H1 (cell line): Measurements from ENCODE around the gene LRRC8D. TPM values are rescaled to one million over a fixed set of nuclear protein-coding genes. Genes with fewer than 3 reads are reported as not detected.

Source experiments
- GTF2F1 ChIP-seq: IDR thresholded peaks from 2 replicates; pipeline ENCODE4 v1.6.1; 2012; ENCODE audit warnings: low read depth, low read length, improper control_type of control experiment, borderline replicate concordance
- KDM5A ChIP-seq: fragments of 200-600 bp; IDR thresholded peaks from 2 replicates; pipeline ENCODE4 v1.7.1; 2012; ENCODE audit warnings: mild to moderate bottlenecking, low read length, inconsistent platforms, mixed read lengths
- POLR2AphosphoS5 ChIP-seq: IDR thresholded peaks from 2 replicates; pipeline ENCODE4 v1.6.1; 2011; ENCODE audit warnings: low read depth, low read length
- RFX5 ChIP-seq: IDR thresholded peaks from 2 replicates; pipeline ENCODE4 v1.6.1; 2011; ENCODE audit warnings: low read depth, low read length, improper control_type of control experiment, borderline replicate concordance
- ZNF274 ChIP-seq: IDR thresholded peaks from 2 replicates; pipeline ENCODE4 v1.7.0; 2012; ENCODE audit warnings: low read length, borderline replicate concordance; ENCODE audit errors: extremely low read depth
- polyA plus RNA-seq, 7 experiments: library from polyadenylated mRNA; depleted of rRNA in 3 of 7; stranded (reverse) in 5 of 7; unstranded in 2 of 7; fragments of >200 nt in 5 of 7; fragments of 200-250 nt in 2 of 7; gene quantifications; 1 replicate in 5 of 7; 2 replicates in 1 of 7; 4 replicates in 1 of 7; pipeline versions ENCODE4 v1.2.1 to v1.2.3, GENCODE V29; 2011 to 2013; ENCODE audit warnings: missing spikeins in 2 of 7, mixed read lengths in 2 of 7
- total RNA-seq: library from RNA; stranded (reverse); fragmentation: NEBNext Ultra II Directional; extraction: Animal tissue kit (Norgen Biotek cat#: 25700); gene quantifications from 2 replicates; pipeline ENCODE4 v1.2.1, GENCODE V29; 2021

LRRC8D gene
- total and polyA plus RNA-seq, 2 of the 8 experiments (the other 6 are each of a cell fraction or from before 2014, with no cell fraction given): 42.0 to 58.5 TPM

DNA sequence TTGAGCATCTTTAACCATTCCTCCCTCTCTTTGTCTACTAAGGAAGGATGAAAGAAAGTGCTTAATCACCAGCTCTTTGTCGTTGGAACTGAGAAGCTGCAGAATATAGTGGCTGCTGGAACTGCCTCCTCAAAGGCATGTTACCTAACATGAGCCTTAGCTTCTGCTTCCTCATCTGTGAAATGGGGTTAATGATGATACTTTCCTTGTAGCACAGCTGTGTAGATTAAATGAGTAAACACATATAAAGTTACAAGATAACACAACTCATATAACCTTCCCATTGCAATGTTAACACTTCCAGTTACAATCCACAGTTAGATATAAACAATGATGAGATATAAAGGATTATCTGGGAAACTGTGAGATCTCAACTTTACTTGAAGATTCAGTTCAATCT, 125.7 kb downstream of the LRRC8D start (continued):
- TF ChIP-seq GTF2F1 (no peak), KDM5A (no peak), POLR2AphosphoS5 (no peak), RFX5 (no peak), ZNF274 (no peak)
